HepG2 (cell line): Measurements from ENCODE around the gene TUG1. TPM values are rescaled to one million over a fixed set of nuclear protein-coding genes. Genes with fewer than 3 reads are reported as not detected.

Source experiments
- ARID5B ChIP-seq: IDR thresholded peaks from 2 replicates; pipeline ENCODE4 v1.4.0; 2020; ENCODE audit warnings: mild to moderate bottlenecking, missing genetic modification reagents
- IKZF4 ChIP-seq: sonication (generic); formaldehyde crosslinking; IDR thresholded peaks from 2 replicates; pipeline ENCODE4 v1.5.1; 2020; ENCODE audit warnings: borderline replicate concordance, mild to moderate bottlenecking, low read depth, missing genetic modification reagents; ENCODE audit errors: not compliant biosample characterization
- ISL2 ChIP-seq: sonication (generic); formaldehyde crosslinking; IDR thresholded peaks from 2 replicates; pipeline ENCODE4 v1.5.0; 2020; ENCODE audit warnings: missing genetic modification reagents
- JDP2 ChIP-seq: sonication (generic); formaldehyde crosslinking; IDR thresholded peaks from 2 replicates; pipeline ENCODE4 v1.8.1; 2022; ENCODE audit warnings: missing genetic modification reagents, borderline replicate concordance
- NFIC ChIP-seq: IDR thresholded peaks from 2 replicates; pipeline ENCODE4 v1.6.1; 2012; ENCODE audit warnings: mild to moderate bottlenecking, low read length, inconsistent platforms
- NFYC ChIP-seq: IDR thresholded peaks from 2 replicates; pipeline ENCODE4 v1.6.1; 2016; ENCODE audit warnings: missing genetic modification reagents, missing compliant biosample characterization
- NR1H2 ChIP-seq: sonication (generic); formaldehyde crosslinking; IDR thresholded peaks from 2 replicates; pipeline ENCODE4 v1.8.1; 2022; ENCODE audit warnings: low read depth, missing genetic modification reagents, borderline replicate concordance
- PBX3 ChIP-seq: sonication (generic); formaldehyde crosslinking; IDR thresholded peaks from 2 replicates; pipeline ENCODE4 v1.8.1; 2023; ENCODE audit warnings: missing genetic modification reagents, inconsistent platforms, borderline replicate concordance
- PHF8 ChIP-seq: sonication (generic); formaldehyde crosslinking; IDR thresholded peaks from 2 replicates; pipeline ENCODE4 v1.5.0; 2020; ENCODE audit warnings: missing genetic modification reagents
- PRPF4 ChIP-seq: fragments of 200-400 bp; formaldehyde crosslinking; IDR thresholded peaks from 2 replicates; pipeline ENCODE4 v1.6.1; 2016; ENCODE audit warnings: low read length, low read depth; ENCODE audit not compliant: poor library complexity, severe bottlenecking
- RERE ChIP-seq: IDR thresholded peaks from 2 replicates; pipeline ENCODE4 v1.6.1; 2016; ENCODE audit warnings: low read depth, missing genetic modification reagents, missing compliant biosample characterization
- SIN3A ChIP-seq: IDR thresholded peaks from 2 replicates; pipeline ENCODE4 v1.6.1; 2011; ENCODE audit warnings: low read depth, mild to moderate bottlenecking, control low read depth, low read length, borderline replicate concordance
- SNAI1 ChIP-seq: sonication (generic); formaldehyde crosslinking; IDR thresholded peaks from 2 replicates; pipeline ENCODE4 v1.5.0; 2020; ENCODE audit warnings: mild to moderate bottlenecking, missing genetic modification reagents, borderline replicate concordance
- SOX5 ChIP-seq: IDR thresholded peaks from 2 replicates; pipeline ENCODE4 v1.6.1; 2016; ENCODE audit warnings: borderline replicate concordance
- TBL1XR1 ChIP-seq: fragments of 150-350 bp; IDR thresholded peaks from 2 replicates; pipeline ENCODE4 v1.6.1; 2014; ENCODE audit warnings: borderline replicate concordance, low read length; ENCODE audit not compliant: partially characterized antibody
- TEAD2 ChIP-seq: sonication (generic); formaldehyde crosslinking; IDR thresholded peaks from 2 replicates; pipeline ENCODE4 v1.9.0; 2021; ENCODE audit warnings: missing genetic modification reagents
- ZNF232 ChIP-seq: sonication (generic); formaldehyde crosslinking; IDR thresholded peaks from 2 replicates; pipeline ENCODE4 v1.4.0; 2020; ENCODE audit warnings: missing genetic modification reagents, borderline replicate concordance
- ZNF75D ChIP-seq: sonication (generic); formaldehyde crosslinking; IDR thresholded peaks from 2 replicates; pipeline ENCODE4 v1.8.1; 2023; ENCODE audit warnings: missing genetic modification reagents, mild to moderate bottlenecking, borderline replicate concordance
- polyA plus RNA-seq, 8 experiments: library from polyadenylated mRNA; depleted of rRNA in 3 of 8; stranded (reverse) in 7 of 8; unstranded in 1 of 8; fragments of >200 nt; fragmentation: Illumina TruSeq in 4 of 8; extraction: Trizol in 4 of 8; gene quantifications; 2 replicates each; pipeline versions ENCODE4 v1.2.1 to v1.2.3, GENCODE V29; 2011 to 2016; ENCODE audit warnings: low read depth in 4 of 8, missing spikeins in 1 of 8, mixed read lengths in 1 of 8; ENCODE audit not compliant: insufficient read depth in 1 of 8
- total RNA-seq, 5 experiments: library from RNA; depleted of rRNA; stranded (reverse); fragments of >200 nt; fragmentation: Illumina TruSeq; extraction: Trizol; gene quantifications; 2 replicates each; pipeline ENCODE4 v1.2.3, GENCODE V29; 2016; ENCODE audit warnings: low read depth in 1 of 5

TUG1 gene
- total and polyA plus RNA-seq, 2 of the 13 experiments (the other 11 are each of a cell fraction or from before 2014, with no cell fraction given): 35.2 to 122 TPM

DNA sequence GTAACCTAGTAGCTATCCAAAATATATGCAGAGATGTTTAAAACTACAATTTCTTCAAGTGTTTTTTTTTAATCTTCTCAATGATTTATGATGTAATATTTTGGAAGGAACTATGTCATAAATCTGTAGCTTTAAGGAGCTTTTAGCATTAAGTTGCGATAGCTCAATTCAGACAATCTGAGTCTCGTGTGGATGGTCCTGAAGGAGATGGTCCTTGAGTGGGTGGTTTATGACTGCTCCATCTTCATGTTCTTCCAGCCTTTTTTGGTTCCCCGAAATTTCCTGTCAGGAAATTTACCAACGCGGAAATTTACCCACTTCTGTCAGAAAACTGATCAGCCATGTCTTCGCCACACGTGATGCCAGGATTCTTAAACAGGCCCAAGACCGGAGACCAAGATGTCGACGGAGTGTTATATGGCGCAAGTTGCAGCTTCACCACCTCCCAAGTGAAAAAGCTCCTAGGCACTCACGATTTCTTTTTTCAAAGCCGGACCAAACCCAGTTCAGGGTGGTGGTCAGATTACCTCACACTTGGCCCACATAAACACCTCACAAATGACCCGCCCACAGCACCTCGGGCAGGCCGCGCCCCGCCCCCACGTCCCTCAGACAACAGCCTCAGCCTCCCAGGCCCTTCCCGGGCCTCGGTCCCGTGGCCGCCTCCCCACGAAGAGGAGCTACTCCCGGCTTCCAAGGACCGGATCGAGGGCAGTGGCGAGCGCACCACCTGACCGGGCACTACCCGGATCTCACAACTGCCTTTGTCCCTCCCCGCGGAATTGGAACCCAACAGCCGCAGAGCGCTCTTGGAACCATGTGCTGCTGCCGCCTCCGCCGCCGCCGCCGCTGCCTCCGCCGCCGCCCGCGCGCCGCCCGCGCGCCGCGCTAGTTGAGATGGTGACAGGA, 796 bp upstream of the TUG1 start, which contains the start of gene MORC2 (continued):
- no peak for TF ChIP-seq RERE
- TF ChIP-seq NFIC: no peak
- TF ChIP-seq SIN3A: 0 out of 2 replicates have a peak, but pooled peaks have one; percentile 9
- TF ChIP-seq TBL1XR1: no peak
- no peak for TF ChIP-seq IKZF4 (CRISPR knock-in tag)
- peak; percentile 58 for TF ChIP-seq PRPF4
- TF ChIP-seq ZNF75D (CRISPR knock-in tag): no peak
- TF ChIP-seq PHF8: peak; percentile 16; the same call in 1 of the 2 replicates
- TF ChIP-seq SNAI1 (CRISPR knock-in tag): peak; percentile 12; the same call in 1 of the 2 replicates
- no peak for TF ChIP-seq PBX3 (CRISPR knock-in tag)
- TF ChIP-seq JDP2: no peak; the same call in 1 of the 2 replicates
- TF ChIP-seq NFYC (CRISPR knock-in tag): no peak
- peak; percentile 30; the same call in 1 of the 2 replicates for TF ChIP-seq ZNF232 (CRISPR knock-in tag)
- no peak for TF ChIP-seq SOX5
- no peak for TF ChIP-seq TEAD2
- 0 out of 2 replicates have a peak, but pooled peaks have one; percentile 6 for TF ChIP-seq ARID5B (CRISPR knock-in tag)
- TF ChIP-seq ISL2 (CRISPR knock-in tag): no peak
- TF ChIP-seq NR1H2 (CRISPR knock-in tag): no peak
